ENCODE data around the gene AKAP8. TPM values are rescaled to one million over a fixed set of nuclear protein-coding genes. Genes with fewer than 3 reads are reported as not detected.

Gene AKAP8
- total RNA-seq, 4 donors from 2014 or later, result 21.8 to 33.2 (median 26.6) TPM

DNA sequence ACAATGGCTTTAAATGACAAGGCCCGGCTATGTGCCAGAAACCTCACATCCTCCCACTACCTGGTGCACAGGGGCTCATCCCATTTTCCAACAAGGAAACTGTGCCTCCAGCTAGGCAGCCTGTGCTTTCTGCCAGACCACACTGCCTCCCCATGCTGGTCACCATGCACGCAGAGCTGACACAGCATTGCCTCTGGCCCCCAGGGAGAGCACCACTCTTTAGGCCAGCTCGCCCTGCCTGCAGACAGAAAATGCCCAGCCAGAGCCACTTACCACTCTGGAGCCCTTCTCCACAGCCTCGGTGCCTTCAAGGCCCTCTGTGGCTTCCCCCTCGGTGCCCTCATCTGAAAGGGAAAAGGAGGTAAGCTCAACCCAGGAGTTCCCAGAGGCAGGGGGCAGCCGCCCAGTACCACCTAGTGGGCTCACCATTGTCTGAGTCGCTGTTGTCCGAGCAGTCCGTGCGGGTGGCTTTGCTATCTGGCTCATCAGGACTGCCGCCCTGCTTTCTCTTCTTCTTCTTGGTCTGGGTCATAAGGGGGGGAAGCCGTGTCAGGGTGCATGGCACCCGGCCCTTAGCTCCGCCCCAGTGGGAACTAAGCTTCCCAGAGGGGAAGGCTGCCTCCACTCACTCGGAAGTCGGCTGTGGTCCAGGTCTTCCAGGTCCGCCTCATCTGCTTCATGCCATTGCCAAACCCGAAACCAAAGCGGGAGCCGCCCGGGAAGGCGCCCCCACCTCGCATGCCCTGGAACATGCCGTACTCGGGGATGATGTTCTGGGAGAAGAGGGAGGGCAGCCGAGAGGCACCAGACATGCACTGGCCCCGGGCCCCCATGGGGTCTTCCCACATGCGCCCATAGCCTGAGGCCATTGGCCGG lies 21.2 kb upstream of the AKAP8 start:
- no peak for DNase-seq
- peaks cover 63 to 67% of the 10 kb centered on the region in 2 donors for H3K36me3 ChIP-seq
- no peak overlapping the region for H3K4me3 ChIP-seq (replicated peaks in 1 of 3)
- no peaks in the 10 kb centered on the region for H3K27me3 ChIP-seq
- H3K4me1 ChIP-seq, result peaks cover 13 to 20% of the 10 kb centered on the region in 2 donors
- H3K27ac ChIP-seq, result no peak overlapping the region
- 93% methylated on average over 22 to 23 of the region's 29 CpGs for WGBS, 2 donors
- TF ChIP-seq POLR2A (IDR thresholded peaks at IDR 0.05), result no peak
- TF ChIP-seq, protein P1, sequence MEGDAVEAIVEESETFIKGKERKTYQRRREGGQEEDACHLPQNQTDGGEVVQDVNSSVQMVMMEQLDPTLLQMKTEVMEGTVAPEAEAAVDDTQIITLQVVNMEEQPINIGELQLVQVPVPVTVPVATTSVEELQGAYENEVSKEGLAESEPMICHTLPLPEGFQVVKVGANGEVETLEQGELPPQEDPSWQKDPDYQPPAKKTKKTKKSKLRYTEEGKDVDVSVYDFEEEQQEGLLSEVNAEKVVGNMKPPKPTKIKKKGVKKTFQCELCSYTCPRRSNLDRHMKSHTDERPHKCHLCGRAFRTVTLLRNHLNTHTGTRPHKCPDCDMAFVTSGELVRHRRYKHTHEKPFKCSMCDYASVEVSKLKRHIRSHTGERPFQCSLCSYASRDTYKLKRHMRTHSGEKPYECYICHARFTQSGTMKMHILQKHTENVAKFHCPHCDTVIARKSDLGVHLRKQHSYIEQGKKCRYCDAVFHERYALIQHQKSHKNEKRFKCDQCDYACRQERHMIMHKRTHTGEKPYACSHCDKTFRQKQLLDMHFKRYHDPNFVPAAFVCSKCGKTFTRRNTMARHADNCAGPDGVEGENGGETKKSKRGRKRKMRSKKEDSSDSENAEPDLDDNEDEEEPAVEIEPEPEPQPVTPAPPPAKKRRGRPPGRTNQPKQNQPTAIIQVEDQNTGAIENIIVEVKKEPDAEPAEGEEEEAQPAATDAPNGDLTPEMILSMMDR (IDR thresholded peaks at IDR 0.05), result no peak
- intact Hi-C loops (cut with DNase I), result no loop called here
- H3K9me3 ChIP-seq, result no peaks in the 10 kb centered on the region

DNA sequence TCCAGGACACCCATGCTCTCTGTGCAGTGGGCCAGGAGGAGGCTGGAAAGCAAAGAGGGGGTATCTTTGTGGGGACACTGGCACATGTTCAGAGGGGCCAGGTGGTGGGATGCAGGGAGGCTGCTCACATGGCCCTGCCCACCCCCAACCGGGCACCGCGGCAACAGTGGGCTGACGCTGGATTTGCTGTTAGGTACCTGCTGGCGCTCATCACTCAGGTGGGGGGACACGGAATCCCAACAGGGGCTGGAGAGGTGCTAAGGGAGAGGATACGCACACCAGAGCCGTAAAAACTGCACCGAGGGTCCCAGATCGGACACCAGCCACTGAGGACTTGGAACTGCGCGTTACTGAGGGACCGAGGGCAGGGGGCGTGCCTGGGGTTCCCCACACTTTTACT lies 20.0 kb upstream of the AKAP8 start:
- no peak for DNase-seq
- no peak overlapping the region for H3K27ac ChIP-seq
- peaks cover 63 to 74% of the 10 kb centered on the region in 2 donors for H3K36me3 ChIP-seq
- H3K9me3 ChIP-seq, result no peaks in the 10 kb centered on the region
- H3K4me3 ChIP-seq (replicated peaks in 1 of 3), result no peak overlapping the region
- 95 to 99% methylated on average over 8 to 14 of the region's 14 CpGs for WGBS, 2 donors
- no peaks in the 10 kb centered on the region for H3K27me3 ChIP-seq
- peaks cover 4 to 12% of the 10 kb centered on the region in 2 donors for H3K4me1 ChIP-seq
- intact Hi-C loops (cut with DNase I), result no loop called here
- TF ChIP-seq, protein P1 (IDR thresholded peaks at IDR 0.05), result no peak
- TF ChIP-seq POLR2A (IDR thresholded peaks at IDR 0.05), result no peak

DNA sequence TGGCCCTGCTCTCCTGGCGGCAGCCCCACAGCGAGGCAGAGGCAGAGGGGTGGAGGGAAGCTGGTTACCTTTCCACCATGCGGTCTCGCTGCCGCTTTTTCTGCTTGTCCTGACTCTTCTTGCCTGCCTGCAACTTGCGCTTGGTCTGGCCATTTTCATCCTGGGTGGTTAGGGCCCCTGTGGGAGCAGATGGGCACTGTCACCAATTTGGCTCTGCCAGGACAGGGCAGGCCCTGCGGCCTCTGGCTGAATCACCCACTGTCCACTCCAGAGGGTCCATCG lies 19.6 kb upstream of the AKAP8 start:
- no peak for DNase-seq
- peaks cover 63 to 76% of the 10 kb centered on the region in 2 donors for H3K36me3 ChIP-seq

DNA sequence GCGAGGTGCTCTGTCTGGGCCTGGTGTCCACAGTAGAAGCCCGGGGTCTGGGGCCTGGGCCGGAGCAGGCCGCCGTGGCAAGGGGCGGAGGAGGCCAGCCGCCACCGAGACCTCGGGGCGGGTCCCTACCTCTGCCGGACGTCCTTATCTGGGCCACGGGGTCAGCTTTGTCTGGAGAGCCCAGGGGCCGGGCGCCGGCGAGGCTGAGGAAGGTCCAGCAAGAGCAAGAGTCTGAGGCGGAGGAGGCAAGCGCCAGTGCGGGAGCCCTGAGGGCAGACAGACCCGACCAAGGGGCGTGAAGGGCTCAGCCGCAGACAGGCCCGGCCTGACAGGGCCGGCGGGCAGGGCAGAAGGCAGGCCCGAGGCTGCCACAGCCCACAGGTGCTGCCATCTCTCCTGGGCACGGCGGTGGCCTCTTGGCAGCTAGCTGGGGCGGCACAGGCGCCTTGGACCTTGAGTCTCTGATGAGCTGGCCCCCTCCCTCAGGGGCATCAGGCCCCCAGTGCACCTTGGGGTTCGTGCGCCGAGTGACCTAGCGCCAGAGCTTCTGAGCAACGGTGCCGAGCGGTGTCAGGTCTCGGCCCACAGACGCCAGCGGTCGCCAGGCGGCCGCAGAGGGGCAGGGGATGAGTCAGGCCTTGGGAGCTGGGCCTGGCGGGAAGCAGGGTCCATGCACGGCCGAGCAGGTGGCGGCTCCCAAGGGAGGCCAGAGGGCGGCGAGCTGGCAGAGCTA lies 19.1 kb upstream of the AKAP8 start:
- DNase-seq, result no peak
- WGBS, 2 donors, result 95 to 99% methylated on average over 17 to 45 of the region's 50 CpGs
- Histone ChIP-seq H3K4me3 (replicated peaks in 1 of 3) (no peak overlapping the region), H3K36me3 (peaks cover 63 to 78% of the 10 kb centered on the region in 2 donors), H3K27ac (no peak overlapping the region), H3K27me3 (no peaks in the 10 kb centered on the region), H3K9me3 (no peaks in the 10 kb centered on the region), H3K4me1 (peaks cover 0 to 2% of the 10 kb centered on the region in 2 donors)
- TF ChIP-seq, protein P1 (IDR thresholded peaks at IDR 0.05), result no peak
- intact Hi-C loops (cut with DNase I), result no loop called here

More for the DNA sequence above, 19.6 kb upstream of the AKAP8 start:
- H3K27me3 ChIP-seq, result no peaks in the 10 kb centered on the region
- 97 to 100% methylated on average over 6 to 8 of the region's 8 CpGs for WGBS, 2 donors
- H3K9me3 ChIP-seq, result no peaks in the 10 kb centered on the region
- no peak overlapping the region for H3K4me3 ChIP-seq (replicated peaks in 1 of 3)
- TF ChIP-seq, protein P1 (IDR thresholded peaks at IDR 0.05), result no peak
- no peak for TF ChIP-seq POLR2A (IDR thresholded peaks at IDR 0.05)
- intact Hi-C loops (cut with DNase I), result no loop called here
- no peak overlapping the region for H3K27ac ChIP-seq
- peaks cover 0 to 7% of the 10 kb centered on the region in 2 donors for H3K4me1 ChIP-seq

DNA sequence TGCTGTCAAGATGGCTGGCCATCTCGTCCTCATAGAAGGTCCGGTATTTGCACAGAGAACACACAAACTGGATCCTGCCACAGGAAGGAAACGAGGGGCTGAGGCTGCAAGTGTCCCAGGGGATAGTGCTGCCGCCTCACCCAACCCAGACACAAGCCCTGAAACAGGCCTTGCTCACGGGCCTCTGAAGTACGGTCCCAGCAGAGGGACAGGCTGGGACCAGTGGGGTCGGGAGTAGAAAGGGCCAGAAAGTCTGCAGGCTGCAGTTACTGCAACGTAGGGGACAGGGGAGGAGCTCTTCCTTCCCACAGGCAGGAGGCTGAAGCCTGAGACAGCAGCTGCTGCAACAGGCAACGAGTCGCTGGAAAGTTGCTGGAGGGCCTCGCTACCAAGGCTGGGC lies 18.2 kb upstream of the AKAP8 start:
- 84 to 88% methylated on average over 11 of the region's 11 CpGs for WGBS, 2 donors
- no peaks in the 10 kb centered on the region for H3K27me3 ChIP-seq
- no peak for DNase-seq
- H3K4me1 ChIP-seq, result no peaks in the 10 kb centered on the region
- H3K27ac ChIP-seq, result no peak overlapping the region
- intact Hi-C loops (cut with DNase I), result no loop called here
- H3K9me3 ChIP-seq, result no peaks in the 10 kb centered on the region
- TF ChIP-seq, protein P1 (IDR thresholded peaks at IDR 0.05), result no peak
- no peak for TF ChIP-seq POLR2A (IDR thresholded peaks at IDR 0.05)
- peaks cover 57 to 75% of the 10 kb centered on the region in 2 donors for H3K36me3 ChIP-seq
- H3K4me3 ChIP-seq (replicated peaks in 1 of 3), result no peak overlapping the region

Data from thyroid gland (tissue), 4 donors.